Activated naive CD8-positive, alpha-beta T cell treated with anti-CD3 and anti-CD28 coated beads, Interleukin-2, amount 10 ng/mL, durations not matched to agents 7 days and 5 days (primary cell): Measurements from ENCODE around the gene FER. TPM values are rescaled to one million over a fixed set of nuclear protein-coding genes. Genes with fewer than 3 reads are reported as not detected.
"Not testable (repeated sequence)": the region's sequence is repeated elsewhere in the genome, so short reads cannot be mapped to it uniquely, and the experiment has no call there.

ENCODE experiments used
- ATAC-seq: fragments of 150-1000 bp; cut with Tn5 transposase; one replicate; pipeline ENCODE4 v1.10.0; 2021; ENCODE audit warnings: low read depth, moderate library complexity
- POLR2A ChIA-PET: fragments of 350-600 bp; sonication (Branson Sonifier 250); formaldehyde crosslinking; loops from one replicate; lab custom pipeline; 2021; ENCODE audit warnings: antibody characterized with exemption; lab: Charles Lee
- DNase-seq: peaks from one replicate; pipeline ENCODE4 v3.0.0; 2021
- H3K27ac Mint-ChIP-seq: one replicate; pipeline ENCODE4 v1.8.0; 2022; ENCODE audit warnings: mild to moderate bottlenecking, mixed read lengths
- H3K27me3 Mint-ChIP-seq: one replicate; pipeline ENCODE4 v1.8.0; 2022; ENCODE audit warnings: mild to moderate bottlenecking, moderate library complexity, mixed read lengths
- H3K36me3 Mint-ChIP-seq: one replicate; pipeline ENCODE4 v1.8.0; 2021; ENCODE audit warnings: mild to moderate bottlenecking, mixed read lengths
- H3K4me1 Mint-ChIP-seq: one replicate; pipeline ENCODE4 v1.8.0; 2021; ENCODE audit warnings: mixed read lengths
- H3K4me3 Mint-ChIP-seq: one replicate; pipeline ENCODE4 v1.8.0; 2022; ENCODE audit warnings: mild to moderate bottlenecking, moderate library complexity, mixed read lengths
- H3K9me3 Mint-ChIP-seq: one replicate; pipeline ENCODE4 v1.8.0; 2021; ENCODE audit warnings: mixed read lengths
- total RNA-seq, 2 experiments: library from RNA; stranded (reverse); gene quantifications; one replicate each; pipeline ENCODE4 v1.2.3, GENCODE V29; 2021

The FER gene
- total RNA-seq, 2 experiments from 2014 or later, result 10.8 to 13.5 TPM

- POLR2A ChIA-PET, result no interaction called here
- H3K9me3 Mint-ChIP-seq, result peaks cover 5% of the 10 kb centered on the region
- H3K27me3 Mint-ChIP-seq, result no peaks in the 10 kb centered on the region
- H3K27ac Mint-ChIP-seq, result no peak overlapping the region
- DNase-seq (no peak), ATAC-seq (no peak)
- H3K36me3 Mint-ChIP-seq, result peaks cover 5% of the 10 kb centered on the region
- no peak overlapping the region for H3K4me3 Mint-ChIP-seq
- H3K4me1 Mint-ChIP-seq, result no peaks in the 10 kb centered on the region
These were observed 281.1 kb downstream of the FER start for GRCh38 chr5:109028608-109029299.

DNA sequence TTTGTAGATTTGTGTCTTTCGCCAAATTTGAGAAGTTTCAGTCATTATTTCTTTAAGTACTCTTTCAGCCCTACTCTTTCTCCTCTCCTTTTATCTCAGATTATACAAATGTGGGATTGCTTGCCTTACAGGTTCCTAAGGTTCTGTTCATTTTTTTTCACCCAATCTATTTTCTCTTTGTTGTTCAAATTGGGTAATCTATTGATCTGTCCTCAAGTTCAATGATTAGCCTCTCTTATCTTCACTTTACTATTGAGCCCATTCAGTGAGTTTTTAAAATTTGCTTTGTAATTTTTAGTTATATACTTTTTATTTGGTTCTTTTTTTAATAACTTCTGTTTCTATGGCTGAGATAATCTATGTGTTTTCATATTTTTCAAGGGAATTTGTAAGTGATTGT, 282.1 kb downstream of the FER start:
- Mint-ChIP-seq H3K27ac (no peak overlapping the region), H3K9me3 (peaks cover 2% of the 10 kb centered on the region), H3K4me1 (no peaks in the 10 kb centered on the region), H3K36me3 (peaks cover 3% of the 10 kb centered on the region), H3K27me3 (no peaks in the 10 kb centered on the region), H3K4me3 (no peak overlapping the region)
- ATAC-seq (no peak), DNase-seq (no peak)
- POLR2A ChIA-PET, result no interaction called here

- H3K27me3 Mint-ChIP-seq, result no peaks in the 10 kb centered on the region
- H3K4me1 Mint-ChIP-seq, result no peaks in the 10 kb centered on the region
- peaks cover 3% of the 10 kb centered on the region for H3K36me3 Mint-ChIP-seq
- peaks cover 2% of the 10 kb centered on the region for H3K9me3 Mint-ChIP-seq
- no peak overlapping the region for H3K4me3 Mint-ChIP-seq
- DNase-seq (no peak), ATAC-seq (no peak)
- no peak overlapping the region for H3K27ac Mint-ChIP-seq
- POLR2A ChIA-PET, result no interaction called here
These were observed 282.9 kb downstream of the FER start for GRCh38 chr5:109030360-109031143.

- POLR2A ChIA-PET, result no interaction called here
- Mint-ChIP-seq H3K9me3 (peaks cover 2% of the 10 kb centered on the region), H3K27me3 (no peaks in the 10 kb centered on the region), H3K27ac (no peak overlapping the region), H3K36me3 (peaks cover 3% of the 10 kb centered on the region), H3K4me1 (no peaks in the 10 kb centered on the region), H3K4me3 (no peak overlapping the region)
- no peak for ATAC-seq
- DNase-seq, result no peak
These were observed 286.6 kb downstream of the FER start for GRCh38 chr5:109034306-109034705.

DNA sequence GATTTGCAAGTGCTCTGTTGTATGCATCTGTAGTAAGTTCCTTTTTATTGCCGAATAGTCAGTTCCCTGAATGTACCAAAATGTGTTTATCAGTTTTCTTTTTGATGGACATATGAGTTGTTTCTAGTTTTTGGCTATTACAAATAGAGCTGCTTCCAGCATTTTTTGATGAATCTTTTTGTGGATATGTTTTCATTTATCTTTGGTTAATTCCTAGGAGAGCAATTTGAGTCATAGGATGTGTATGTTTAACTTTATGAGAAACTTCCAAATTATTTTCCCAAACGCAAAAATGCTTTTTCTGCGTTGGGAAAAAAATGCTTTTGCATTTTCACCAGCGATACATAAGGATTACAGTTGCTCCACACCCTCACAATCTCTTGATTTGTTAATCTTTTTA, 287.7 kb downstream of the FER start:
- no peak overlapping the region for H3K27ac Mint-ChIP-seq
- POLR2A ChIA-PET, result no interaction called here

GRCh38 chr5:109038209-109038840, 290.6 kb downstream of the FER start:
- DNase-seq (no peak), ATAC-seq (no peak)
- H3K4me3 Mint-ChIP-seq, result no peak overlapping the region
- H3K9me3 Mint-ChIP-seq, result no peaks in the 10 kb centered on the region
- POLR2A ChIA-PET, result no interaction called here
- H3K4me1 Mint-ChIP-seq, result no peaks in the 10 kb centered on the region
- no peaks in the 10 kb centered on the region for H3K27me3 Mint-ChIP-seq
- peaks cover 2% of the 10 kb centered on the region for H3K36me3 Mint-ChIP-seq
- H3K27ac Mint-ChIP-seq, result no peak overlapping the region

More for the DNA sequence above, 287.7 kb downstream of the FER start:
- Mint-ChIP-seq H3K4me1 (no peaks in the 10 kb centered on the region), H3K4me3 (no peak overlapping the region), H3K27me3 (no peaks in the 10 kb centered on the region), H3K36me3 (peaks cover 2% of the 10 kb centered on the region), H3K9me3 (no peaks in the 10 kb centered on the region)
- DNase-seq (no peak), ATAC-seq (no peak)

DNA sequence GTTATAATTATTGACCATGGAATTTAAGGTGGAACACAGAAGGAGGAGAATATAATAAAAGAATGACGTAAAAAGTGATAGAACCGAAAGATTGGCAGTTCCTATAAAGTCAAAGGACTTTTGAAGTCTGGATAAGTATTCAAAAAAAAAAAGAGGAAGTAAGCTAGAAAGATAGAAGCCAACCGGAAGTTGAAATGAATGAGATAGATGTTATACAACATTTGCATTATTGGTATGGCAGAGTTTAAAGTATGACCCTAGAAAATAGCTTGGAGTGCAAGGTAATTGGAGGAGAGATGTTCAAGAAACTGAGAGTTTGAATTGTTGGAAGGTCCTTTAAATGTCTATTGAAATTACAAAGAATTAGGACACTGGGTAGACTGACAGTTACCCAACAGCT, 293.6 kb downstream of the FER start:
- ATAC-seq (no peak), DNase-seq (no peak)
- H3K27me3 Mint-ChIP-seq, result no peaks in the 10 kb centered on the region
- no peaks in the 10 kb centered on the region for H3K4me1 Mint-ChIP-seq
- H3K4me3 Mint-ChIP-seq, result no peak overlapping the region
- no peaks in the 10 kb centered on the region for H3K9me3 Mint-ChIP-seq
- H3K27ac Mint-ChIP-seq, result no peak overlapping the region
- no peaks in the 10 kb centered on the region for H3K36me3 Mint-ChIP-seq
- POLR2A ChIA-PET, result no interaction called here

GRCh38 chr5:109045710-109046109, 298.0 kb downstream of the FER start:
- Mint-ChIP-seq H3K4me3 (no peak overlapping the region), H3K36me3 (no peaks in the 10 kb centered on the region), H3K9me3 (no peaks in the 10 kb centered on the region), H3K27me3 (no peaks in the 10 kb centered on the region), H3K4me1 (no peaks in the 10 kb centered on the region), H3K27ac (no peak overlapping the region)
- no peak for DNase-seq
- POLR2A ChIA-PET, result no interaction called here
- no peak for ATAC-seq

- Mint-ChIP-seq H3K27ac (no peak overlapping the region), H3K9me3 (no peaks in the 10 kb centered on the region), H3K4me3 (no peak overlapping the region), H3K4me1 (no peaks in the 10 kb centered on the region), H3K27me3 (no peaks in the 10 kb centered on the region), H3K36me3 (no peaks in the 10 kb centered on the region)
- DNase-seq, result no peak
- POLR2A ChIA-PET, result no interaction called here
- ATAC-seq, result no peak
These were observed 301.9 kb downstream of the FER start for GRCh38 chr5:109049565-109049964.

DNA sequence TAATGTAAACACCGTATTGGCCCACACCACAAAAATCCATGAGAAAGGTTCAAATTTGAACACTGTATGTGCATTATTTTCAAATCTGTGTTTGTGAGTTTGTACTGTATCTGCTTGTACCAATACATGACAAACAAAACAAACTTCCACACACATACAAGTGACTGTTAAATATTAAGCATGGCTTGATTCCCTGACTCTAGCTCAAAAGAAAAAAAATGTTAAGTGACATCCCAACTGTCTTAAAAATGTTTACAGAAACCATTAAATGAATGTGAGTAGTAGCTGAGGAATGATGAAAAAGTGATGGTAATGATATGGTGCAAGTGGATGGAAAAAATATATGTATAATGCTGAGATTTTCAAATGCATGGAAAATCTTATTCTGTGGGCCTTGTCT, 302.6 kb downstream of the FER start:
- not testable (repeated sequence) for H3K27ac Mint-ChIP-seq, H3K27me3 Mint-ChIP-seq

GRCh38 chr5:109052216-109052615, 304.5 kb downstream of the FER start:
- H3K27me3 Mint-ChIP-seq, POLR2A ChIA-PET, H3K4me3 Mint-ChIP-seq, H3K27ac Mint-ChIP-seq, ATAC-seq, H3K4me1 Mint-ChIP-seq, H3K9me3 Mint-ChIP-seq, H3K36me3 Mint-ChIP-seq, DNase-seq: not testable (repeated sequence)

More for the DNA sequence above, 302.6 kb downstream of the FER start:
- H3K36me3 Mint-ChIP-seq, DNase-seq, POLR2A ChIA-PET, H3K4me1 Mint-ChIP-seq, ATAC-seq, H3K4me3 Mint-ChIP-seq, H3K9me3 Mint-ChIP-seq: not testable (repeated sequence)

DNA sequence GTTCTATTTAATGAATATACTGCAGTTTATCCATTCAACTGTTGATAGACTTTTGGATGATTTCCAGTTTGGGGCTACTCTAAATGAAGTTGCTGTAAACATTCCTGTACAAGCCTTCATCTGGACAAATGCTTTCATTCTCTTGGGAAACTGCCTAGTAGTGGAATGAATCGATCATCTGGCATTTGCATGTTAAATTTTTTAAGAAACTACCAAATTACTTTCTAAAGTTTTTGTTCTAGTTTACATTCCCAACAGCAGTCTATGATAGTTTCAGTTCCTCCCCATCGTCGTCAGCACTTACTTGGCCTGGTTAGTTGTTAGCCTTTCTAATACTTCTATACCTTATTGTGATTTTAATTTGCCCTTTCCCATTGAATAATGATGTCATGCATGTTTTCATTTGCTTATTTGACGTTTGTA, 306.3 kb downstream of the FER start:
- Mint-ChIP-seq H3K36me3 (no peaks in the 10 kb centered on the region), H3K4me3 (no peak overlapping the region), H3K9me3 (no peaks in the 10 kb centered on the region), H3K27ac (no peak overlapping the region), H3K4me1 (no peaks in the 10 kb centered on the region), H3K27me3 (no peaks in the 10 kb centered on the region)
- ATAC-seq, result no peak
- POLR2A ChIA-PET, result no interaction called here
- DNase-seq, result no peak

- H3K27me3 Mint-ChIP-seq, result no peaks in the 10 kb centered on the region
- no peak for DNase-seq
- H3K27ac Mint-ChIP-seq, result no peak overlapping the region
- no peak overlapping the region for H3K4me3 Mint-ChIP-seq
- no peaks in the 10 kb centered on the region for H3K36me3 Mint-ChIP-seq
- POLR2A ChIA-PET, result no interaction called here
- H3K9me3 Mint-ChIP-seq, result no peaks in the 10 kb centered on the region
- ATAC-seq, result no peak
- H3K4me1 Mint-ChIP-seq, result no peaks in the 10 kb centered on the region
These were observed 312.8 kb downstream of the FER start for GRCh38 chr5:109060378-109061025.
